WERI-Rb-1 (cell line): ENCODE results near the gene HSPB7.

Experiments
- DNase-seq: peaks from one replicate; pipeline ENCODE4 v3.0.0-alpha.2; 2020
- H3K27ac ChIP-seq: fragments of 250-450 bp; sonication (Bioruptor Pico); 2 replicates; pipeline ENCODE4 v1.5.1; 2020; ENCODE audit warnings: mild to moderate bottlenecking, moderate library complexity
- H3K27me3 ChIP-seq: fragments of 250-450 bp; sonication (Bioruptor Pico); 2 replicates; pipeline ENCODE4 v1.5.1; 2021; ENCODE audit warnings: mild to moderate bottlenecking, low read depth, moderate library complexity; ENCODE audit not compliant: insufficient read depth, severe bottlenecking
- H3K36me3 ChIP-seq: fragments of 250-450 bp; sonication (Bioruptor Pico); 2 replicates; pipeline ENCODE4 v1.5.1; 2020; ENCODE audit warnings: mild to moderate bottlenecking, moderate library complexity
- H3K4me3 ChIP-seq: 2 replicates; pipeline ENCODE4 v1.5.1; 2011; ENCODE audit warnings: low read depth, mild to moderate bottlenecking, control low read depth, low read length
- H3K9me3 ChIP-seq: fragments of 250-450 bp; sonication (Bioruptor Pico); 2 replicates; pipeline ENCODE4 v1.5.1; 2021; ENCODE audit warnings: mild to moderate bottlenecking, moderate library complexity; ENCODE audit not compliant: severe bottlenecking
- TF ChIP-seq, protein P1 (sequence below): IDR thresholded peaks from 2 replicates; pipeline ENCODE4 v1.5.1; 2011; ENCODE audit warnings: low read depth, mild to moderate bottlenecking, control low read depth, inconsistent platforms, low read length

Gene HSPB7

DNA sequence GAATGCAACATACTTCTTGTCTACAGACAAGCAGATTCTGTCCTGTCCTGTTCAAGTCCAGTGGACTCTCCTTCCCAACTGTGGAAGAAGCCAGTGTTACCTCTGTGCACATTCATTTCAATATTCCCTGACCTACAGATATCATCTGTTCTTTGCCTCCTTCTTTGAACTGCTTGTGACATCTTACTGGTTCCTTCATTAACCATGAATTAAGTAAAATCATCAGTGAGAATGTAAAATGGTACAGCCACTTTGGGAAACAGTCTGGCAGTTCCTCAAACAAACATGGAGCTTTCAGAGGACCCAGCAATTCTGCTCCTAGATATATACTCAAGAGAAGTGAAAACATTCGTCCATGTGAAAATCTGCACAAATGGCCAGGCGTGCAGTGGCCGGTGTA lies 7.0 kb downstream of the HSPB7 start:
- no peak for DNase-seq
- H3K27ac ChIP-seq, result no peak overlapping the region
- TF ChIP-seq, protein P1, sequence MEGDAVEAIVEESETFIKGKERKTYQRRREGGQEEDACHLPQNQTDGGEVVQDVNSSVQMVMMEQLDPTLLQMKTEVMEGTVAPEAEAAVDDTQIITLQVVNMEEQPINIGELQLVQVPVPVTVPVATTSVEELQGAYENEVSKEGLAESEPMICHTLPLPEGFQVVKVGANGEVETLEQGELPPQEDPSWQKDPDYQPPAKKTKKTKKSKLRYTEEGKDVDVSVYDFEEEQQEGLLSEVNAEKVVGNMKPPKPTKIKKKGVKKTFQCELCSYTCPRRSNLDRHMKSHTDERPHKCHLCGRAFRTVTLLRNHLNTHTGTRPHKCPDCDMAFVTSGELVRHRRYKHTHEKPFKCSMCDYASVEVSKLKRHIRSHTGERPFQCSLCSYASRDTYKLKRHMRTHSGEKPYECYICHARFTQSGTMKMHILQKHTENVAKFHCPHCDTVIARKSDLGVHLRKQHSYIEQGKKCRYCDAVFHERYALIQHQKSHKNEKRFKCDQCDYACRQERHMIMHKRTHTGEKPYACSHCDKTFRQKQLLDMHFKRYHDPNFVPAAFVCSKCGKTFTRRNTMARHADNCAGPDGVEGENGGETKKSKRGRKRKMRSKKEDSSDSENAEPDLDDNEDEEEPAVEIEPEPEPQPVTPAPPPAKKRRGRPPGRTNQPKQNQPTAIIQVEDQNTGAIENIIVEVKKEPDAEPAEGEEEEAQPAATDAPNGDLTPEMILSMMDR, result no peak
- no peaks in the 10 kb centered on the region for H3K9me3 ChIP-seq
- H3K36me3 ChIP-seq, result no peaks in the 10 kb centered on the region
- H3K4me3 ChIP-seq, result no peak overlapping the region
- no peaks in the 10 kb centered on the region for H3K27me3 ChIP-seq

DNA sequence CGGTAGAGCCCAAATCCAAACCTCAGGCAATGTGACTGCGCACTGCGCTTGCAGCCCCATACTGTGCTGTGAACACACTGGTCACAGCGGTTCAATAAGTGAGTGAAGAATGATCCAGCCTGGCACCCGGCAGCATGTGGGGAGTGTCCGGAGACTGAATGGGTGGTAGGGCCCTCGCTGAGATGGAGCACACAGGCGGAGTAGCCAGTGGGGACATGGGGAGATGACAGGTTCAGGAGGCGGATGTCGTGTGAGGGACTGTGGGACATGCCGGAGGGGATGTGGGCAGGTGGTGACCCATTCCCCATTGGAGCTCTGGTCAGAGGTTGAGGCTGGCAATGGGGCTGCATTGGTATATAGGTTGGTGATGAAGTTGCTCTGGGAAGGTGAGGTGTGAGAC lies 8.2 kb downstream of the HSPB7 start:
- Histone ChIP-seq H3K27ac (no peak overlapping the region), H3K27me3 (no peaks in the 10 kb centered on the region), H3K9me3 (no peaks in the 10 kb centered on the region), H3K36me3 (no peaks in the 10 kb centered on the region), H3K4me3 (no peak overlapping the region)
- TF ChIP-seq, protein P1, result no peak
- no peak for DNase-seq

DNA sequence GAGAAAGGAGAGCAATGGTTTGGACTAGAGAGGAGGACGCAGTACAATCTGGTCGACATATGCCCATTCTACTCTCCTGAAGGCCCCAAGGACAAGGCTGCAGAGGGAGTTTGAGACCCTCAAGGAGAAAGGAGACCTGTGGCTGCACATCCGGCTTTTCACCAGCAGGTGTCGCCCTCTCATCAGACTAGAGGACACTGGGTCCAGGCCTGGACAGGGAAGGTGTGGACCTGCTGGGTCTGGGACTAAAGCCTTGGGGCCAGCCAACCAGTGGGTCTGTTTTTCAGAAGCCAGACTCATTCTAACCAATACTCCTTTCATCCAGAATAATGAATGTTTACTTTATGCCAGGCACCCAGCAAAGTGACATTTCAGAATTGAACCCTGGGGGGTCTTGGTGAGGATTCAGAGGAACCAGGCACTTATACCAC lies 8.8 kb downstream of the HSPB7 start:
- H3K27me3 ChIP-seq, result no peaks in the 10 kb centered on the region
- no peak overlapping the region for H3K27ac ChIP-seq
- no peaks in the 10 kb centered on the region for H3K9me3 ChIP-seq
- TF ChIP-seq, protein P1, result peak; percentile 95
- DNase-seq, result peak; percentile 87
- no peaks in the 10 kb centered on the region for H3K36me3 ChIP-seq
- no peak overlapping the region for H3K4me3 ChIP-seq

DNA sequence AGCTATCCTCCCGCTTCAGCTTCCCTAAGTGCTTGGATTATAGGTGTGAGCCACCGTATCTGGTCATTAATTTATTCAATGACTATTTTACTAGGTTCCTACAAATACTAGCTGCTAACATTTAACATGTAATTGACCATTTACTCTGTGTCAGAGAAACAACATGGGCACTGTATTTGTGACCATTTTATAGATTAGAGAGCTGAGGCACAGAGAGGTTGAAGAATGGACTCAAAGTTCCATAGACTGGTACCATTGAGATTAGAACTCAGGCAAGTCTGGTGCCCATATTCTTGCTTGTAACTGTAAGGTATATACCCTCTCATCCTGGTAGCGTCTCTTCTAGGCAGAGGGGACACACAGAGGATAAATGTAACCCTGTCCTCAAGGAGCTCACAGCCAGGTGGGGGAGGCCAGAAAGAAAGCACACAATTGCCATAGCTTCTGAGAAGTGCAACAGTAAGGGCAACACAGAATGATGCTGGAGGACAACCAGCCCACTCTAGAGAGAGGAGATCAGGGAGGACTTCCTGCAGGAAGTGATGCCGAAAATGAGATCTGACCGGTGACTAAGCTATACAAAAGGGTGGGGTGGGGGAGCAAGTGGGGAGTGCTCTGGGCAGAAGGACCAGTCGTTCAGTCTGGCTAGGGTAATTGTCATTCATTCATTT lies 10.0 kb downstream of the HSPB7 start:
- Histone ChIP-seq H3K36me3 (no peaks in the 10 kb centered on the region), H3K27ac (no peak overlapping the region), H3K9me3 (no peaks in the 10 kb centered on the region), H3K4me3 (no peak overlapping the region), H3K27me3 (no peaks in the 10 kb centered on the region)
- TF ChIP-seq, protein P1, result no peak
- no peak for DNase-seq

DNA sequence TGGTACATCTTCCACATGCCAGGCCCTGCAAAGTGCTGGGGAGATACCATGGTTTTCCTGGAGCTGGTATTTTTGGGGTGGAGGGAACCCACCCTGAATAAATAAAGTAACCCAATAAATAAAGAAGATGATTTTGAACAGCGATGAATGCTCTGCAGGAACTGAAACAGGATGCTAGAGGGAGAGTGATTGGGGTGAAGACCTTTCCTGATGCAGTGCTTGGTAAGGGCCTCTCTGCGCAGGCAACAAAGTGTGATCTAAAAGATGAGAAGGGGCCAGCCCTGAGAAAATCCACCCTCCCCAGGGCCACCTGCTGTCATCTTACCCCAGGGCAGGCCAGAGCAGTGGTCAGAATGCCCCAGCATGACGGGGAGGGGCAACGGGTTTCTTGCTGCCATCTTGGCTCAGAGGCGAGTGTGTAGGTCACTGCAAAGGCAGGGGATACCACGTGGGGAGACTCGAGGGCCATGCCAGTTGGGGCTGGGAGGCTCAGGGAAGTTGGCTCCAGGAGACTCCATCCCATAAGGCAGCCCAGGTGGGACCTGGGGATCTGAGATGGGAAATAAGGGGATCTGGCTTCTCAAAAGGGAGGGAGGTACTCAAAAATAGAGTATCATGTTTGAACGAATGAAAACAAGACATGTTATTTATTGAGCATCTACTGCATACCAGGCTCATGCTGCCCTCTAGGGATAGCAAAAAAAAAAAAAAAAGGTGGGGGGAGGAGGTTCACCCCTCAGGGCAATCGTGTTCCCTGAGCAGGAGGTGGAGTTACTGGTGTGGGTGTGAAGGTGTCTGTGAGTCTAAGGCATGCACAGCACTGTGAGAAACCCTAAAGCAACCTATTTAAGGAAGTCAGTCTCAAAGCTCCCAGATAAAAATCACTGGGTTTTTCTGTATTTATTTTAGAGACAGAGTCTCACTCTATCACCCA lies 11.0 kb downstream of the HSPB7 start:
- H3K9me3 ChIP-seq, result no peaks in the 10 kb centered on the region
- TF ChIP-seq, protein P1, result no peak
- H3K27ac ChIP-seq, result no peak overlapping the region
- H3K27me3 ChIP-seq, result no peaks in the 10 kb centered on the region
- no peak overlapping the region for H3K4me3 ChIP-seq
- H3K36me3 ChIP-seq, result no peaks in the 10 kb centered on the region
- DNase-seq, result no peak
